ENCODE results near the gene HLA-B. TPM values are rescaled to one million over a fixed set of nuclear protein-coding genes. Genes with fewer than 3 reads are reported as not detected.

Gene HLA-B
- polyA plus RNA-seq, 3 donors from 2014 or later = 9,643 to 11,927 (median 10,594) TPM

Other genes with a start within 250 kb of the HLA-B start
- gene C6orf15, start 244.6 kb downstream of the HLA-B start, polyA plus RNA-seq = not detected
- gene PSORS1C1, start 242.4 kb downstream of the HLA-B start, polyA plus RNA-seq = not detected
- gene CDSN, start 236.7 kb downstream of the HLA-B start, polyA plus RNA-seq = not detected
- not detected for gene PSORS1C2, start 218.1 kb downstream of the HLA-B start, polyA plus RNA-seq
- gene CCHCR1, start 199.4 kb downstream of the HLA-B start, polyA plus RNA-seq = 1 to 10 TPM in 2 of 3 donors, under 1 TPM in 1; 0.42 to 6.1 (median 4.8) TPM
- gene TCF19, start 198.6 kb downstream of the HLA-B start, polyA plus RNA-seq = 10 to 100 TPM in 2 of 3 donors, 1 to 10 TPM in 1; 9.4 to 13.7 (median 12.7) TPM
- gene POU5F1, start 186.5 kb downstream of the HLA-B start, polyA plus RNA-seq = under 1 TPM in 1 of 3 donors, not detected in 2; 0.15 TPM
- 1,000 to 10,000 TPM; 2,339 to 4,766 (median 4,197) TPM for gene HLA-C, start 85.1 kb downstream of the HLA-B start, polyA plus RNA-seq
- 1 to 10 TPM; 5.7 to 6.9 (median 6.4) TPM for gene MICA, start 46.4 kb upstream of the HLA-B start, polyA plus RNA-seq
- gene MICB, start 141.0 kb upstream of the HLA-B start, polyA plus RNA-seq = 10 to 100 TPM in 2 of 3 donors, 1 to 10 TPM in 1; 7.4 to 15.2 (median 10.3) TPM
- gene MCCD1, start 171.8 kb upstream of the HLA-B start, polyA plus RNA-seq = not detected
- 10 to 100 TPM; 49.7 to 71.6 (median 56.2) TPM for gene DDX39B, start 184.8 kb upstream of the HLA-B start, polyA plus RNA-seq
- gene ATP6V1G2, start 189.4 kb upstream of the HLA-B start, polyA plus RNA-seq = not detected
- gene NFKBIL1, start 190.4 kb upstream of the HLA-B start, polyA plus RNA-seq = 10 to 100 TPM in 2 of 3 donors, 1 to 10 TPM in 1; 5.0 to 15.0 (median 13.6) TPM
- gene LTA, start 215.1 kb upstream of the HLA-B start, polyA plus RNA-seq = 1 to 10 TPM; 1.4 to 6.6 (median 3.1) TPM
- gene TNF, start 218.4 kb upstream of the HLA-B start, polyA plus RNA-seq = 1 to 10 TPM; 2.1 to 5.9 (median 5.6) TPM
- 100 to 1,000 TPM; 132 to 137 (median 133) TPM for gene LTB, start 225.2 kb upstream of the HLA-B start, polyA plus RNA-seq
- gene LST1, start 229.1 kb upstream of the HLA-B start, polyA plus RNA-seq = 10 to 100 TPM; 20.3 to 44.8 (median 42.3) TPM
- 100 to 1,000 TPM; 393 to 414 (median 409) TPM for gene NCR3, start 235.8 kb upstream of the HLA-B start, polyA plus RNA-seq